GM23338 (cell line): Measurements from ENCODE around the gene NEURL3. TPM values are rescaled to one million over a fixed set of nuclear protein-coding genes. Genes with fewer than 3 reads are reported as not detected.

Experiments used
- ATAC-seq: fragments of 200-7000 bp; cut with Tn5 transposase; 3 replicates; pipeline ENCODE4 v1.9.1; 2020
- DNase-seq: peaks from one replicate; pipeline ENCODE4 v3.0.0-alpha.2; 2015; ENCODE audit warnings: low spot score
- H2AFZ ChIP-seq: fragments of 200-600 bp; sonication (generic); 2 replicates; pipeline ENCODE4 v1.8.0; 2016; ENCODE audit warnings: antibody characterized with exemption, mild to moderate bottlenecking, moderate library complexity
- H3F3A ChIP-seq: fragments of 200-600 bp; sonication (generic); replicated peaks from 2 replicates; pipeline ENCODE4 v1.8.0; 2017; ENCODE audit warnings: antibody characterized with exemption, mixed run types, low read depth
- H3K27ac ChIP-seq: fragments of 200-600 bp; sonication (generic); 2 replicates; pipeline ENCODE4 v1.6.1; 2016; ENCODE audit warnings: low read depth
- H3K27me3 ChIP-seq: fragments of 200-600 bp; sonication (generic); 2 replicates; pipeline ENCODE4 v1.8.0; 2016; ENCODE audit warnings: mild to moderate bottlenecking, mixed run types, moderate library complexity; ENCODE audit not compliant: insufficient read depth
- H3K36me3 ChIP-seq: fragments of 200-600 bp; sonication (generic); 2 replicates; pipeline ENCODE4 v1.8.0; 2016; ENCODE audit warnings: mild to moderate bottlenecking; ENCODE audit not compliant: insufficient read depth
- H3K4me1 ChIP-seq: fragments of 200-600 bp; sonication (generic); 2 replicates; pipeline ENCODE4 v1.8.0; 2016; ENCODE audit warnings: mild to moderate bottlenecking, moderate library complexity; ENCODE audit not compliant: insufficient read depth
- H3K4me2 ChIP-seq: fragments of 200-600 bp; sonication (generic); 2 replicates; pipeline ENCODE4 v1.7.1; 2017; ENCODE audit warnings: mixed run types
- H3K4me3 ChIP-seq: fragments of 200-600 bp; sonication (generic); 2 replicates; pipeline ENCODE4 v1.6.1; 2016; ENCODE audit warnings: mixed run types
- H3K79me2 ChIP-seq: fragments of 200-600 bp; sonication (generic); replicated peaks from 2 replicates; pipeline ENCODE4 v1.8.0; 2017; ENCODE audit warnings: mild to moderate bottlenecking; ENCODE audit not compliant: insufficient read depth
- H3K9me2 ChIP-seq: fragments of 200-600 bp; sonication (generic); 2 replicates; pipeline ENCODE4 v1.8.0; 2017; ENCODE audit not compliant: insufficient read depth
- H4K20me1 ChIP-seq: fragments of 200-600 bp; sonication (generic); replicated peaks from 2 replicates; pipeline ENCODE4 v1.8.0; 2017; ENCODE audit warnings: mild to moderate bottlenecking; ENCODE audit not compliant: insufficient read depth
- H3K27ac Mint-ChIP-seq: 2 replicates; pipeline ENCODE4 v1.8.0; 2020; ENCODE audit warnings: inconsistent platforms, mild to moderate bottlenecking, moderate library complexity, mixed read lengths
- H3K27me3 Mint-ChIP-seq: 3 replicates; pipeline ENCODE4 v1.8.0; 2022; ENCODE audit warnings: low read depth, mild to moderate bottlenecking, moderate library complexity, mixed read lengths, inconsistent platforms; ENCODE audit not compliant: insufficient read depth, poor library complexity
- H3K36me3 Mint-ChIP-seq: 3 replicates; pipeline ENCODE4 v1.8.0; 2021; ENCODE audit warnings: low read depth, mild to moderate bottlenecking, inconsistent platforms, moderate library complexity, mixed read lengths
- H3K4me1 Mint-ChIP-seq: 3 replicates; pipeline ENCODE4 v1.8.0; 2020; ENCODE audit warnings: mild to moderate bottlenecking, inconsistent platforms, mixed read lengths
- H3K4me3 Mint-ChIP-seq: 3 replicates; pipeline ENCODE4 v1.8.0; 2021; ENCODE audit warnings: moderate library complexity, mild to moderate bottlenecking, inconsistent platforms, mixed read lengths
- H3K9me3 Mint-ChIP-seq: 3 replicates; pipeline ENCODE4 v1.8.0; 2020; ENCODE audit warnings: moderate library complexity, mild to moderate bottlenecking, inconsistent platforms, mixed read lengths
- CREB1 ChIP-seq: fragments of 250-450 bp; sonication (Bioruptor Pico); IDR thresholded peaks from 2 replicates; pipeline ENCODE4 v1.5.0; 2020; ENCODE audit warnings: low read depth, mild to moderate bottlenecking, moderate library complexity
- ETS1 ChIP-seq: IDR thresholded peaks from 2 replicates; pipeline ENCODE4 v1.6.1; 2016; ENCODE audit warnings: antibody characterized with exemption
- EZH2phosphoT487 ChIP-seq: fragments of 200-600 bp; sonication (generic); IDR thresholded peaks from one replicate; pipeline ENCODE4 v1.8.1; 2018; ENCODE audit warnings: antibody characterized with exemption; ENCODE audit not compliant: unreplicated experiment
- JUNB ChIP-seq: IDR thresholded peaks from one replicate; pipeline ENCODE4 v1.6.1; 2016; ENCODE audit warnings: antibody characterized with exemption; ENCODE audit not compliant: unreplicated experiment
- NANOG ChIP-seq: IDR thresholded peaks from 2 replicates; pipeline ENCODE4 v1.6.1; 2016; ENCODE audit warnings: antibody characterized with exemption, borderline replicate concordance
- POLR2AphosphoS5 ChIP-seq: IDR thresholded peaks from 2 replicates; pipeline ENCODE4 v1.6.1; 2016; ENCODE audit warnings: antibody characterized with exemption, low read depth
- ZNF331 ChIP-seq: fragments of 250-450 bp; sonication (Bioruptor Pico); IDR thresholded peaks from 2 replicates; pipeline ENCODE4 v1.5.0; 2020; ENCODE audit warnings: low read depth, mild to moderate bottlenecking, moderate library complexity
- polyA plus RNA-seq: library from polyadenylated mRNA; unstranded; fragments of >200 nt; fragmentation: Nextera tagmentation; extraction: Ambion mirVana; gene quantifications from 2 replicates; pipeline ENCODE4 v1.2.1, GENCODE V29; 2016
- total RNA-seq: library from RNA; depleted of rRNA; stranded (reverse); fragments of >200 nt; shearing (Covaris generic); gene quantifications from 2 replicates; pipeline ENCODE4 v1.2.3, GENCODE V29; 2014
- TF ChIP-seq, protein P1 (sequence below): IDR thresholded peaks from one replicate; pipeline ENCODE4 v1.6.1; 2018; ENCODE audit warnings: antibody characterized with exemption; ENCODE audit not compliant: unreplicated experiment
- TF ChIP-seq, protein P2 (sequence below), 2 experiments: fragments of 200-600 bp in 1 of 2; sonication (generic) in 1 of 2; conservative IDR thresholded peaks; 2 replicates each; pipeline versions ENCODE4 v1.5.1 to v1.6.1; 2016 to 2017; ENCODE audit warnings: antibody characterized with exemption in 2 of 2, low read depth in 2 of 2, mild to moderate bottlenecking in 2 of 2, moderate library complexity in 1 of 2

The NEURL3 gene
- total and polyA plus RNA-seq, 2 experiments from 2014 or later, result 0.21 TPM; not detected in 1

DNA sequence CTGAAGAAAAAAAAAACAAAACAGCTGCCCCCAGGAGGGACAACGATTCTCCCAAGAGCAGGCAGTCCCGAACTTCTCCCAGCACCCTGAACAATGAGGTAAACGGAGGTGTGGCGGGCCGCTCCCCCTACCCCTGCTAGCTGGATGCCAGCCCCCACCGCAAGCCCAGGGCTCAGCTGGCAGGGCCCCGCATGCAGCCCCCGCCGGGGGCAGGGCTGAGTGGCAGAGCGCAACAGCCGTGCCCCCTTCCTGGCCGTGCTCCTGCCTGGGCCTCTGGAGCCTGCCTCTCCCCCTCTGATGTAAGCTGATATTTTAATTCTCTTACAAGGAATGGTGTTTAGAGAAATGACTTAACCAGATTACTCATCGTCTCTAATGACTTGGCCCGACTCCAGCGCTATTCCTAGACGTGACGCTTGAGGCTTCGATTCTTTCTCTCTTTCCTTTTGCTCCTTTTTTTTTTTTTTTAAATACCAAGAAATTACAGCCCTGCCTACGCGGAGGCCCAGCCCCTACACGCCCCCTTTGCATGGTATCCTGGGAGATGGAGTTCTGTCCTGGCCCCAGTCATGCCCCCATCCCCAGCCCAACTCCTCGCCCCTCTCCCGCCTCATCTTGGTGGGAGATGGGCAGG is 26.8 kb upstream of the NEURL3 start:
- peak overlapping the region; percentile 96 for H2AFZ ChIP-seq
- peak overlapping the region; percentile 76 for H3K4me3 Mint-ChIP-seq
- peaks cover 14% of the 10 kb centered on the region for H3K27me3 Mint-ChIP-seq
- H3K27me3 ChIP-seq, result peaks cover 26% of the 10 kb centered on the region
- H3F3A ChIP-seq, result no peaks in the 10 kb centered on the region
- H3K27ac Mint-ChIP-seq, result no peak overlapping the region
- no peaks in the 10 kb centered on the region for H3K36me3 Mint-ChIP-seq
- no peak overlapping the region for H3K27ac ChIP-seq
- peaks cover 31% of the 10 kb centered on the region for H3K4me1 ChIP-seq
- H3K9me3 Mint-ChIP-seq, result no peaks in the 10 kb centered on the region
- H3K4me1 Mint-ChIP-seq, result peaks cover 31% of the 10 kb centered on the region
- no peaks in the 10 kb centered on the region for H4K20me1 ChIP-seq
- ATAC-seq (peak; percentile 50), DNase-seq (peak; percentile 87)
- peak overlapping the region; percentile 92 for H3K4me2 ChIP-seq
- no peak for TF ChIP-seq NANOG
- peak; percentile 46; the same call in 1 of the 2 replicates for TF ChIP-seq ETS1
- TF ChIP-seq, protein P1, sequence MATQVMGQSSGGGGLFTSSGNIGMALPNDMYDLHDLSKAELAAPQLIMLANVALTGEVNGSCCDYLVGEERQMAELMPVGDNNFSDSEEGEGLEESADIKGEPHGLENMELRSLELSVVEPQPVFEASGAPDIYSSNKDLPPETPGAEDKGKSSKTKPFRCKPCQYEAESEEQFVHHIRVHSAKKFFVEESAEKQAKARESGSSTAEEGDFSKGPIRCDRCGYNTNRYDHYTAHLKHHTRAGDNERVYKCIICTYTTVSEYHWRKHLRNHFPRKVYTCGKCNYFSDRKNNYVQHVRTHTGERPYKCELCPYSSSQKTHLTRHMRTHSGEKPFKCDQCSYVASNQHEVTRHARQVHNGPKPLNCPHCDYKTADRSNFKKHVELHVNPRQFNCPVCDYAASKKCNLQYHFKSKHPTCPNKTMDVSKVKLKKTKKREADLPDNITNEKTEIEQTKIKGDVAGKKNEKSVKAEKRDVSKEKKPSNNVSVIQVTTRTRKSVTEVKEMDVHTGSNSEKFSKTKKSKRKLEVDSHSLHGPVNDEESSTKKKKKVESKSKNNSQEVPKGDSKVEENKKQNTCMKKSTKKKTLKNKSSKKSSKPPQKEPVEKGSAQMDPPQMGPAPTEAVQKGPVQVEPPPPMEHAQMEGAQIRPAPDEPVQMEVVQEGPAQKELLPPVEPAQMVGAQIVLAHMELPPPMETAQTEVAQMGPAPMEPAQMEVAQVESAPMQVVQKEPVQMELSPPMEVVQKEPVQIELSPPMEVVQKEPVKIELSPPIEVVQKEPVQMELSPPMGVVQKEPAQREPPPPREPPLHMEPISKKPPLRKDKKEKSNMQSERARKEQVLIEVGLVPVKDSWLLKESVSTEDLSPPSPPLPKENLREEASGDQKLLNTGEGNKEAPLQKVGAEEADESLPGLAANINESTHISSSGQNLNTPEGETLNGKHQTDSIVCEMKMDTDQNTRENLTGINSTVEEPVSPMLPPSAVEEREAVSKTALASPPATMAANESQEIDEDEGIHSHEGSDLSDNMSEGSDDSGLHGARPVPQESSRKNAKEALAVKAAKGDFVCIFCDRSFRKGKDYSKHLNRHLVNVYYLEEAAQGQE, result no peak
- 0 out of 2 replicates have a peak, but pooled peaks have one; percentile 31 for TF ChIP-seq POLR2AphosphoS5
- peak; percentile 66; the same call in 1 of the 2 replicates for TF ChIP-seq CREB1 (CRISPR knock-in tag)
- H3K36me3 ChIP-seq, result no peaks in the 10 kb centered on the region
- H3K79me2 ChIP-seq, result no peaks in the 10 kb centered on the region
- no peaks in the 10 kb centered on the region for H3K9me2 ChIP-seq
- H3K4me3 ChIP-seq, result peak overlapping the region; percentile 54

GRCh38 chr2:96531366-96531765 is 26.2 kb upstream of the NEURL3 start:
- peaks cover 30% of the 10 kb centered on the region for H3K27me3 ChIP-seq
- Mint-ChIP-seq H3K4me3 (peak overlapping the region; percentile 76), H3K36me3 (no peaks in the 10 kb centered on the region), H3K4me1 (peaks cover 36% of the 10 kb centered on the region), H3K27me3 (peaks cover 19% of the 10 kb centered on the region), H3K27ac (no peak overlapping the region), H3K9me3 (no peaks in the 10 kb centered on the region)
- no peaks in the 10 kb centered on the region for H4K20me1 ChIP-seq
- no peaks in the 10 kb centered on the region for H3K79me2 ChIP-seq
- peak overlapping the region; percentile 92 for H3K4me2 ChIP-seq
- no peaks in the 10 kb centered on the region for H3F3A ChIP-seq
- H3K4me3 ChIP-seq, result peak overlapping the region; percentile 54
- H3K4me1 ChIP-seq, result peaks cover 33% of the 10 kb centered on the region
- H3K9me2 ChIP-seq, result no peaks in the 10 kb centered on the region
- no peaks in the 10 kb centered on the region for H3K36me3 ChIP-seq
- ATAC-seq (no peak), DNase-seq (no peak)
- H3K27ac ChIP-seq, result no peak overlapping the region
- H2AFZ ChIP-seq, result peak overlapping the region; percentile 96
- TF ChIP-seq POLR2AphosphoS5 (no peak), ZNF331 (no peak), ETS1 (no peak), CREB1 (CRISPR knock-in tag) (no peak), EZH2phosphoT487 (no peak), JUNB (no peak), NANOG (no peak)
- TF ChIP-seq, protein P1, result no peak
- TF ChIP-seq, protein P2, sequence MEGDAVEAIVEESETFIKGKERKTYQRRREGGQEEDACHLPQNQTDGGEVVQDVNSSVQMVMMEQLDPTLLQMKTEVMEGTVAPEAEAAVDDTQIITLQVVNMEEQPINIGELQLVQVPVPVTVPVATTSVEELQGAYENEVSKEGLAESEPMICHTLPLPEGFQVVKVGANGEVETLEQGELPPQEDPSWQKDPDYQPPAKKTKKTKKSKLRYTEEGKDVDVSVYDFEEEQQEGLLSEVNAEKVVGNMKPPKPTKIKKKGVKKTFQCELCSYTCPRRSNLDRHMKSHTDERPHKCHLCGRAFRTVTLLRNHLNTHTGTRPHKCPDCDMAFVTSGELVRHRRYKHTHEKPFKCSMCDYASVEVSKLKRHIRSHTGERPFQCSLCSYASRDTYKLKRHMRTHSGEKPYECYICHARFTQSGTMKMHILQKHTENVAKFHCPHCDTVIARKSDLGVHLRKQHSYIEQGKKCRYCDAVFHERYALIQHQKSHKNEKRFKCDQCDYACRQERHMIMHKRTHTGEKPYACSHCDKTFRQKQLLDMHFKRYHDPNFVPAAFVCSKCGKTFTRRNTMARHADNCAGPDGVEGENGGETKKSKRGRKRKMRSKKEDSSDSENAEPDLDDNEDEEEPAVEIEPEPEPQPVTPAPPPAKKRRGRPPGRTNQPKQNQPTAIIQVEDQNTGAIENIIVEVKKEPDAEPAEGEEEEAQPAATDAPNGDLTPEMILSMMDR (conservative IDR thresholded peaks at IDR 0.05; ENCODE audit: low read depth in 2 of 2), result no peak
